NT2/D1 (cell line): ENCODE results near the gene ELAVL4.

ENCODE experiments used
- SUZ12 ChIP-seq: IDR thresholded peaks from 2 replicates; pipeline ENCODE4 v1.6.1; 2011; ENCODE audit not compliant: insufficient read length, insufficient read depth; ENCODE audit errors: extremely low read depth
- YY1 ChIP-seq: IDR thresholded peaks from 2 replicates; pipeline ENCODE4 v1.6.1; 2011; ENCODE audit not compliant: insufficient read length, insufficient read depth
- ZNF274 ChIP-seq: IDR thresholded peaks from 2 replicates; pipeline ENCODE4 v1.6.1; 2011; ENCODE audit warnings: mild to moderate bottlenecking, low read depth, low read length

DNA sequence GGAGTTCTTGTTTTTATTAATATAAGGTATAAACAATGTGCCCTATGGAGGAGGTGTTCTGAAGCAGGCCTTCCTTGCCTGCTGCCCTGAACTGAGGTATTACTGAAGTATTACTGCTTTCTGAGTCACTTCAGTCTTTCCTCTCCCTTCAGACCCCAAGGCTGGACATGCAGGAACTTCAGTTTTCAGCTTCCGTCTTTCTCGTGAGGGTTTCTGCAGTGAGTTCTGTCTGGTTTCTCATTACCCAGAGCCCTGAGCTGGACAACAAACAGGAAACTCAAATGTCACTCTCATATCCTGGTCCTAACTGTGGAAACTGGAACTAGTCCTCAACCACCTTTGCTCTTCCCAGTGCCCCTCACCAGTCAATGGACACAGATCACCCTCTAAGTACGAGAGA is 46.8 kb downstream of the ELAVL4 start:
- TF ChIP-seq ZNF274 (no peak), YY1 (no peak), SUZ12 (no peak)
